HG02759 (cell line): ENCODE measurements around the gene DCAF8.

Experiments used
- ATAC-seq: cut with Tn5 transposase; IDR thresholded peaks from one replicate; pipeline ENCODE4 v1.9.1; 2021; ENCODE audit warnings: mild to moderate bottlenecking, moderate library complexity; ENCODE audit not compliant: unreplicated experiment

The DCAF8 gene

GRCh38 chr1:160227561-160227960, 34.8 kb downstream of the DCAF8 start:
- ATAC-seq, result no peak

- ATAC-seq, result no peak
Observed at GRCh38 chr1:160227034-160227433, 35.3 kb downstream of the DCAF8 start.

DNA sequence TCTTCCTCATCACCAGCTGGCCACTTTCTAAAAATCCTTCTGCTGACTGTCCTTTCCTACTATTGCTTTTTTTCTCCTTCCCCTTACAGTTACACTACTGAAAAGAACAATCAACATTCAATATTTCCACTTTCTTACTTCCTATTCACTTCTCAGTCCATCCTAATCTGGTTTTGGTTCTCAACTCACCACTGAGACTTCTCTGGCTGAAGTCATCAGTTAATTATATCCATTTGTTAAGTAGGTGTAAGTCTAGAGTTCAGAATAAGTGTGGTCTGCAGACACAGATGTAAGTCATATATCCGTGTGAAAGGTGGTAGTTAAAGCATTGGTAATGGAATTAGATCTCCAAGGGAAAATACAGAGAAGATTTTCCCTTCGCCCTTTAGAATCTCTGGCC, 35.7 kb downstream of the DCAF8 start:
- no peak for ATAC-seq

- no peak for ATAC-seq
Observed at GRCh38 chr1:160225345-160225744, 37.0 kb downstream of the DCAF8 start.

GRCh38 chr1:160224606-160225005, 37.7 kb downstream of the DCAF8 start:
- no peak for ATAC-seq

DNA sequence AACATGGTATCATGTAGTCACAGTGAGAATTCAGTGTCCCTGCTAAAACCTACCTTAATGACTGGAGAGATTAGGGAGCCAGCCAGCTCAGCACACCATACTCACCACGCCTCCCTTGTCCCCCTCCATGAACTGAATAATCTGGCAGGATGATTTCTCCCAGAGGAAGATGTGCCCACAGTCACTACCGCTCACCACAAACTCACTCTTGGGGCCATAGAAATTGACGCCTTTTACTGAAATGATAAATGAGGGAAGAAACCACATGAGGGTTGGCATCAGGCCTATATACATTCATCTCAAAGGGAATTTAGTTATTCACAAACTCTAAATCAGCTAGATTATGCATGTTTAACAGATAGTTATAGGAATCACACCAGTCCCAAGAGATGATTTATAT, 39.8 kb downstream of the DCAF8 start:
- no peak for ATAC-seq

GRCh38 chr1:160221089-160221488, 41.3 kb downstream of the DCAF8 start:
- ATAC-seq, result no peak

DNA sequence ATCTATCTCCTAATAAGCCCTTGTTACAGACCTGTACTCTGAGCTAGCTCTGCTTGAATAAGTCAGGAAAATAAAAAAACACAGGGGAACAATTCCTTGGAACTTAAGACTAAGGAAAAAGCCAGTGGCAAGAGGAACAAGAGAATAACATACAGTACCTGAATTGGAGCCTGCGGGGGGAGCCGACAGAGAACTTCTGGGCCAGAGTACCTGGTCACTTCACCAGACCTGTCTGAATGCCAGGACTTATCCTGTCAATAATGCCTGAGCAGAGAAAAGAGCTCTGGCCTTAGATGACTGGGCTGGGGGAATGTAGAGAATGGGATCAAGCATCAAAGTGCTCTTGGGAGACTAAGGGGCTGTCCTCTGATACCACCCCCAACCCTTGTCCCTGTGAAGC, 42.0 kb downstream of the DCAF8 start:
- no peak for ATAC-seq

DNA sequence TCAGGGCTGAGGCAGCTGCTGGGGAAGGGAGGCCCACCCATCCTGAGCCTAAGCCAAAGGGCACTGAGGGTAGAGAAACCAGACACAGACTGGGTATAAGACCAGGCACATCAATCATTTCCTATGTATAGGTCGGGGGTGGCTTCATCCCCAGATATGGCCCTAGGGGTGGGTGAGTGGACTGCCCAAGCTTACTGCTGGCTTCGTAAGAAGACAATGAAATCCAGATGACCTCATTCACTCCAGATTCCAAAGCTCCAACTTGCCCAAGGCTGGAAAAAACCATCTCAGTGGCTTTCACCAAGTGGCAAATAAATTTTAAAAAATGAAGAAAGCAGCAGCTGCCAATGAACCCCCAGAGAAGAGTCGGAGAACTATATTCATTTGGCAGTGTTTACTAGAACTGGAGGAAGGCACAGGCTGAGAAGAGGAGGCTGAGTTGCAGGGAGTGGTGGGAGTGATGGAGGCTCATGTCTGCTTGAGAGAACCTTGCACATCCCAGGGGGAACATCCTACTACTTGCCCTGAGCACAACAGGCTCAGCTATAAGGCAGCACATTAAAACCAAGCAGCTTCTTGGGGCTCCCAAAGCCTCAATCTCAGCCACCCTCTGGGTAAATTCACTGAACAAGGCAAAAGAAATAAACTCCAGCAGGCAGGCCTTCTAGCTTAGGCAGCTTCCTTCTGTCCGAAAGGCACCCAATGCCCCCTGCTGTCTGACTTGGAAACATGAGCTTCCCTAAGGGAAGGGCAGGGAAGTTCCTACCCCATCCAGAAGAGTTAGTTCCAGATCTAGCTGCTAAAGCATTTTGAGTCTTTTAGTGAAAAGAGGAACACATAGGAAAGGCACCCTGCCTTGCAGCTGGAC, 43.1 kb downstream of the DCAF8 start:
- ATAC-seq, result no peak

DNA sequence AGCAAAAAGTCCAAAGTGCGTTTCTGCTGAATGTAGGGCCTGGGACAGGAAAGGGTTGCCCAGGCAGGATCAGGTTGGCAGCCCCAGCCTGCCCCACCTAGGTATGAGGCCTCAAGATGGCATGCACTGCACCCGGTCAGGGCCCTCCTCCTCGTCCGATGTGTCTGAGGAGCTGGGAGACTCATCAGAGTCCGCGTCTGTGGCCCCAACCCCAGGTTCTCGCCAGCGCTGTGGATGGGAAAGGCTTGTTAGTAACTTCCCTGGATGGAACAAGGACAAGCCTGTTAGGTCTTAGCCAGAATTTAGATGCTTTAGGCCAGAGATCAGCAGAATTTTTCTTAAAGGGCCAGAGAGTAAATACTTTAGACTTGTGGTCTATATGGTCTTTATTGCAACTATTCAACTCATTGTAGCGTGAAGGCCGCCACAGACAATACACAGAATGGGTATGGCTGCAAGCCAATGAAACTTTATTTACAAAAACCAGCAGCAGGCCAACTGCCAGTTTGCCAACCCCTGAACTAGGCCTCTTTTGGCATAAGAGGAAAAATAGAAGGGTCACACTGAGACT, 44.8 kb downstream of the DCAF8 start:
- no peak for ATAC-seq

- no peak for ATAC-seq
Observed at GRCh38 chr1:160216301-160216700, 46.0 kb downstream of the DCAF8 start.

DNA sequence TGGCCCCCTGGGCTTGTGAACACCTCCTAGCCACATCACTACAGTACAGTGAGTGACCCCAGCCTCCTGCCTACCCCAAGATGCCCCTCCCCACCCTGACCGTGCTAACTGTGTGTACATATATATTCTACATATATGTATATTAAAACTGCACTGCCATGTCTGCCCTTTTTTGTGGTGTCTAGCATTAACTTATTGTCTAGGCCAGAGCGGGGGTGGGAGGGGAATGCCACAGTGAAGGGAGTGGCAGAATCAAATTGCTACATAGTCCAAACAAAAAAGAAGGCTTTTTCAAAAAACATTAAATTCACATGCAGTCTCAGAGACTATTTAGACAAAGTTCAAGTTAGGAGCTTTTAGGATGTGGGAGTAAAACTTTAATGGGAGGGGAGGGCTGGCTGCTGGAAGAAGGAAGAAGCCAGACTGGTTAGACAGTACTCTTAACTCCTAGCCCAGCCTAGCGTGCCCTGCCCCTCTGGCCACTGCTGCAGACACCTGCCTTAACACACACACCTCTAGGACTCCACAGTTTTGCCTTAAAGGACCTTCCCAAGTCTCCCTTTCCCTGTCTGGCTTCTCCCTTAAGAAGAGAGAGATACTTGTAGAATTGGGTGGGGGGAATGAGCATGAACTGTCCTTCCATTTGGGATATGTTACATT, 47.7 kb downstream of the DCAF8 start:
- no peak for ATAC-seq

DNA sequence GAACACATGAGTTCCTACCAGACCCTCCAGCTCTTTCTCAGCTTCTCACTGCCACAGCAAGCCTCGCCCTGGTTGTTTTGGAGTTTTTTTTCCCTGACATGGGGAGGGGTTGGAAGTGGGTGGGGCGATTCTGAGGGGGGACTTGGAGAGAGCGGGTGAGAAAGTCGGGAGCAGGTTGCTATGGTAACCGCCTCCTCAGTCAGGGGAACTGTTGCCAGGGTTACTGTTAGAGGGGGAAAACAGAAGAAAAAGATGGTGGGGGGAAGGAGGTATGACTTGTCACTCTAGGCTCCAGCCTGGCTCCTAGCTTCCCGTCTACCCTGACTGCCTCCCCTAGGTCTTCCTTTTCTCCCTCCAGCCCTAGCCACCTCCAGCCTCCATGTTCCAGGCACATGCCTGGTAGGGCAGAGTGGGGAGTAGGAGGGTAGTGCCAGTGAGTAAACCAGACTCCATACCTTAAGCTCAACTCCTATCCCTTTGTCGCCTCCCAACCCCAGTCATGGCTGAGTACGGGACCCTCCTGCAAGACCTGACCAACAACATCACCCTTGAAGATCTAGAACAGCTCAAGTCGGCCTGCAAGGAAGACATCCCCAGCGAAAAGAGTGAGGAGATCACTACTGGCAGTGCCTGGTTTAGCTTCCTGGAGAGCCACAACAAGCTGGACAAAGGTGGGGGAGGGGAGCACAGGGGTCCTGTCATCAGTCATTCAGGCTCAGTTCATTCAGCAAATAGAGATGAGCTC, 51.1 kb downstream of the DCAF8 start:
- ATAC-seq, result no peak

GRCh38 chr1:160210561-160210960, 51.8 kb downstream of the DCAF8 start:
- ATAC-seq, result no peak

GRCh38 chr1:160209321-160210046, 52.9 kb downstream of the DCAF8 start:
- no peak for ATAC-seq

- ATAC-seq, result no peak
Observed at GRCh38 chr1:160208557-160209320, 53.6 kb downstream of the DCAF8 start.

DNA sequence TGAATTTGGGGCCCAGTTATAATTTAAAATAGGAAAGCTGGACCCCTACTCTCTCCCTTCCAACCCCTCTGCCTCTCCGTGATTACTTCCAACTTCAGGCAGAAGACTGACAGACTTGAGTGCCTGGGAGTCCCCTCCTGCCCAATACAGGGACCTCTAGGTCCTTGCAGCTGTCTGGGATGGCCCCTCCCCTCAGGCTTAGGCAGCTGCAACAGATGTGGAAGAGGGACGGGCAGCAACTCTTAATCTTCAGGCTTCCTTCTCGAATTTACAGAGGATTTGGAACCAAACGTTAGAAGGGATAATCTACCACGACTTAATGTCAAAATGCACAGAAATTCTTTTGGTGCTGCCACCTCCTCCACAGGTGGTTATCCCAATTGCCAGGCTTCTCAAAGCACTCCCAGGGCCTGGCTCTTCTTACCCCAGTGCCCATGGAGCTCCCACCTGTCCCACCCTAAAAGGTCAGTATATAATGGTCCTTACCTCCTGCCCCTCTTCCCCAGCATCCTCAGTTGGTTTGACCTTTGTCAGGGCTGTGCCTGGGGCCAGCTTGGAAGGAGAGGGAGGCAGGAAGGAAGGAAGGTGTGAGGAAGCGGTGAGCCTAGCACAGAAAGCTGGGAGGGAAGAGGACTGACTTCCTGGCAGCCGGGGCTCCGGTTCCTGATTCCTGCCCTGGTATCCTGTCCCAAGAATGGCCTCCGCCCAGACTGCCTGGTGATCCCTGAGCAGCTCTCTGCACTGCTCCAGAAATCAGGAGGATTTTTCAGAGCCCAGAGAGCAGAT, 54.4 kb downstream of the DCAF8 start:
- no peak for ATAC-seq

- no peak for ATAC-seq
Observed at GRCh38 chr1:160207118-160207650, 55.2 kb downstream of the DCAF8 start.
